Epithelial cell of proximal tubule (primary cell): ENCODE results near the gene KCNQ1. TPM values are rescaled to one million over a fixed set of nuclear protein-coding genes. Genes with fewer than 3 reads are reported as not detected.

ENCODE experiments used
- DNase-seq: peaks from one replicate; pipeline ENCODE4 v3.0.0-alpha.2; 2011; ENCODE audit warnings: low read depth
- H3K4me3 ChIP-seq: 2 replicates; pipeline ENCODE4 v1.5.1; 2011; ENCODE audit warnings: low read depth, mild to moderate bottlenecking, low read length
- total RNA-seq: library from RNA; depleted of rRNA; stranded (reverse); fragments of >200 nt; gene quantifications from 2 replicates; pipeline ENCODE4 v1.2.3, GENCODE V29; 2015
- TF ChIP-seq, protein P1 (sequence below): conservative IDR thresholded peaks from 2 replicates; pipeline ENCODE4 v1.5.1; 2012; ENCODE audit warnings: low read depth, mild to moderate bottlenecking, low read length

Gene KCNQ1
- total RNA-seq, 1 donor from 2014 or later: 0.46 TPM

DNA sequence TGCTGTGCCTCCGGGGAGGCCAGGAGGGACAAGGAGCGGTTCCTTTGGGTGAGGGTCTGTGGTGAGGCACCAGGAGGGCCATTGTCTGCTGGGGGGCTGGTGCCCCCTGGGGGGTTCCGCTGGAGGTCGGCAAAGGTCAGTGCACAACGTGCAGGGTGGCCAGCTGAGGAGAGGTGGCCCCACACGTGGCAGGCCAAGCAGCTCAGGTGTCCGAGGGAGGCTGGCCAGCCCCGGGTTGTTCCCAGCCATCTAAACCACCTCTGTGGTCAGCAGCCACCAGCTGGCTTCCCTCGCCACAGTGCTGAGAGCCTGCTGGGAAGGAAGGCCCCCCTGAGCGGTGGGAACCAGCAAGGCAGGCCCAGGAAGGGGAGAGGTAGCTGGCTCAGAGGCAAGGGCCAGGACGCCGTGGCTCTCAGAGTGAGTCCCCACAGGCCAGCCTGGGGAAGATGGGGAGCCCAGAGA is 40.0 kb upstream of the KCNQ1 start:
- TF ChIP-seq, protein P1, sequence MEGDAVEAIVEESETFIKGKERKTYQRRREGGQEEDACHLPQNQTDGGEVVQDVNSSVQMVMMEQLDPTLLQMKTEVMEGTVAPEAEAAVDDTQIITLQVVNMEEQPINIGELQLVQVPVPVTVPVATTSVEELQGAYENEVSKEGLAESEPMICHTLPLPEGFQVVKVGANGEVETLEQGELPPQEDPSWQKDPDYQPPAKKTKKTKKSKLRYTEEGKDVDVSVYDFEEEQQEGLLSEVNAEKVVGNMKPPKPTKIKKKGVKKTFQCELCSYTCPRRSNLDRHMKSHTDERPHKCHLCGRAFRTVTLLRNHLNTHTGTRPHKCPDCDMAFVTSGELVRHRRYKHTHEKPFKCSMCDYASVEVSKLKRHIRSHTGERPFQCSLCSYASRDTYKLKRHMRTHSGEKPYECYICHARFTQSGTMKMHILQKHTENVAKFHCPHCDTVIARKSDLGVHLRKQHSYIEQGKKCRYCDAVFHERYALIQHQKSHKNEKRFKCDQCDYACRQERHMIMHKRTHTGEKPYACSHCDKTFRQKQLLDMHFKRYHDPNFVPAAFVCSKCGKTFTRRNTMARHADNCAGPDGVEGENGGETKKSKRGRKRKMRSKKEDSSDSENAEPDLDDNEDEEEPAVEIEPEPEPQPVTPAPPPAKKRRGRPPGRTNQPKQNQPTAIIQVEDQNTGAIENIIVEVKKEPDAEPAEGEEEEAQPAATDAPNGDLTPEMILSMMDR: no peak
- no peak for DNase-seq
- no peak overlapping the region for H3K4me3 ChIP-seq

DNA sequence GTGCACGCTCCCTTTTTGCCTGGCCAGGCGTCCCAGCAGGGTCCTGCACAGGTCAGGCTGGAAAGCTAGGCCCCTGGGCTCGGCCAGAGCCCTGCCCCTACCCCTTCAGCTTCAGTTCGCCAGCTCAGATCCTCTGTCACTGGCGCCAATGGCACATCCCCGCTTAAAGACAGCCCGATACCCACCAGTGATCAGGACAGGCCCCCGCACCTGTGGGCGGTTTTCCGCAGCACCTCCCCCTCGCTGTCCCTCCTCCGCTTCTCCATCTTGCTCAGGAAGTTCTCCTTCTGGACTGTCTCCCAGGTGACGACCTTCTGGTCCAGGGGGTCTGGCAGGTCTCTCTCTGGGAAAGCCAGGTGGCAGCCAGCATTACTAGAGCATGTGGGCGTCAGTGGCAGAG is 38.4 kb upstream of the KCNQ1 start:
- TF ChIP-seq, protein P1: no peak
- no peak overlapping the region for H3K4me3 ChIP-seq
- no peak for DNase-seq

DNA sequence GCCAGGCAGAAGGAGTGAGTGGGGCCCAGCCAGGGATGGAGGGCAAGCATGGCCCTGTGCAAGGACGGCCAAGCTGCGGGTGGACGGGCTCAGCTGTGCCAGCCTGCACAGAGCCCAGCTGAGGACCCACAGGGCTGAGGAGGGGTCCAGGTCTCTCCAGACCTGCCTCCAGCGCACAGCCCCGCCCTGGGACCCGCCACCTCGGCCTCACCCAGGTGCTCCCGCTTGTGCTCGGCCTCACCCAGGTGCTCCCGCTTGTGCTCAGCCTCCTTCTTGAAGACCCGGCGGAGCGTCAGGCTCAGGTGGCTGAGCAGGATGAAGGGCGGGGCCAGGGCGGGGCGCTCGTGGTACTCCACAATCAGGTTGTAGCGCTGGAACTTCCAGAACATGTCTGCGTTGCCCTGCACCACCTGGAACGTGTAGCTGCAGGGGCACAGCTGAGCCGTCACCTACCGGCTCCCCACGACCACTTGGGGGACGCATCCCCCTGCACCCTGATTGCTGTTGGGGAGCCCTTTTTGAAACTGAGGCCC is 37.9 kb upstream of the KCNQ1 start:
- TF ChIP-seq, protein P1: no peak
- no peak overlapping the region for H3K4me3 ChIP-seq
- DNase-seq: no peak

DNA sequence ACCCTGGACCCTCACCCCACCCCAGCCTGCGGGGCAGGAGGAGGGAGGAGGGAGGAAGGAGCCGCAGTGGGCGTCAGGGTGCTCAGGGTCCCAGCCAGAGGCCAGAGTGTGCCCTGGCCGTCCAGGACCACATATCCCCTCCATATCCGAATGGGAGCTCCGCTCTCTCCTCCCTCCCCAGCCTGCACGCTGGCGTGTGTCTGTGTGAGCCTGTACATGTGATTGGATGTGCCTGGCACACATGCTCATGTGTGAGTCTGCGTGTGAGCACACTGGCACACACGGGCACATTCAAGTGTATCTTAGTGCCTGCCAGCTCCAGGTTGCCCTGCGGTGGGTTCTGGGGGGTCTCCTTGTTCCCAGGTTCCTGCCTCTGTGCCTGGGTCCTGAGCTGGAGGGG is 36.1 kb upstream of the KCNQ1 start:
- TF ChIP-seq, protein P1: no peak
- H3K4me3 ChIP-seq: no peak overlapping the region
- no peak for DNase-seq

DNA sequence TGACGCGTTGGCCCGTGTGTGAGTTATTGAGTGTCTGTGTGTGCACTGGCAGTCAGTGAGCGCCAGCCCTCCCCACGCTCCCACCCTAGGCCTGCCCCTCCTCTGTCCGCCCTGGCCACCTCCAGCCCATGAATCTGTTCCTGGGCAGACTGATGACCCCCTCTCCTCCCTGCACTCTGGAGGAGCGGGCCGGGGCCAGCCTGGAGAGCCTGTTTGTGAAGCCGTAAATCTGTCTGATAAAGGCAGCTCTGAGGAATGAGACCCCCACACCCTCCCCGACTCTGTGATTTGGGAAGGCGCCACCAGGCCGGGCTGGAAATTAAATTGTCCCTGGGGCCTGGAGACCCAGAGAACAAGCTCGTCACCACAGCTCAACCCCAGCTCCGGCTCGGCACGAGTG is 35.7 kb upstream of the KCNQ1 start:
- TF ChIP-seq, protein P1: no peak
- no peak overlapping the region for H3K4me3 ChIP-seq
- no peak for DNase-seq

DNA sequence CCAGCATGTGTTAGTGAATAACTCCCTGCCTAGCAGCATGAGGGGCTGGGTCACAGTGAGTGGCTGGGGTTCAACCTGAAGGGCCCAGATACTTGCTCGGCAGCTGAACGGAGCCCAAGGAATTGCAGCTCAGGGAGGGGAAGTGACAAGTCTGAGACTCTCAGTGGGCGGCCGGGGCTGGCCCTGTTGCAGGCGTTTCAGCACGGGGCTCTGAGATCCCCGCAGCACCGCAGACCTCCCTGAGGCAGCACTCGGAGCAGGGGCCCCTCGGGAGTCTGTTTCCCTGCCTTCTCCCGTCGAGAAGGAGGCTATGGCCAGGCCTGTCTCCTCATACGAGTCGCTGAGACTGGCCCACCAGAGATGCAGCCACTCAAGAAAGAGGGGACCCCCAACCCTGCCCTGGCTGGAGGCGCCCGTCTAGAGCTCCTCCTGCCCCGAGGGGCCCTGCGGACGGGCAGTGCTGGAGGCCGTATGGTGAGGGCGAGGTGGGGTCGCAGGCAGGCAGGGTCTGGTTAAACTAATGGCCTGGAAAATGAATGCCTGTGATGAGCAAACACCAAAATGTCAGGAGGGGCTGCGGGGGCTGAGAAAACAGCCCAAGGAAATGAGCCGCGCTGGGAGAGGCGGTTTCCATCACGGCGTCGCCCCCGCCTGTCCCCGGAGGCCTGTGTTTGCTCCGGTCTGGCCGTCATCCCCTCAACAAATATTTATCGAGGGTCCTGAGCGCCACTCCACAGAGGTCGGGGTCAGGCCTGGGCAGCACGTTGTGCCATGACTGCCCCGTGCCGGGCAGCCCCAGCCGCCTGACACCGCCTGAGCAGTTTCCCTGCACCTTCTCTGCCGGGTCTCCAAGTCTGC is 35.0 kb upstream of the KCNQ1 start:
- no peak for DNase-seq
- TF ChIP-seq, protein P1: no peak
- no peak overlapping the region for H3K4me3 ChIP-seq

DNA sequence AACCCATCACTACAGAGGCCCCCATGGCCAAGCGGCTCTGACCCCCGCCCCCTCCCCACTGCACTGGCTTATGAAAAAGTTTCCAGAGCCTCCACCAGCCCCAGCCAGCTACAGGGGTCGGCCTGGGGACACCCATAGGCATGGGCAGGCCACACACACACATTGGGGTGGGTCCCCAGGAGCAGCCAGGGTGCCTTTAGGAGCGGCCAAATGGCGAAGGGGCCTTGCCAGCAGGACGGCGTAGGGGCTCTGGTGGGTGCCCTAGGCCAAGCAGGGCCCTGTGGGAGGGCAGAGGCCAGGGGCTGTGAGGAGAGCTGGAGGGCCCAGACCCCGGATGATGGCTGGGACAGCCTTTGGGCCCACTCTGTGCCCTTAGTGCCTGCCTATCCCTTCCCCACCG is 34.2 kb upstream of the KCNQ1 start:
- DNase-seq: no peak
- TF ChIP-seq, protein P1: no peak
- H3K4me3 ChIP-seq: no peak overlapping the region
